ENCODE data around the gene SPAG17. TPM values are rescaled to one million over a fixed set of nuclear protein-coding genes. Genes with fewer than 3 reads are reported as not detected.

SPAG17 gene
- total RNA-seq, 1 donor from 2014 or later, result 1.6 TPM

GRCh38 chr1:118082984-118083383 lies 102.0 kb downstream of the SPAG17 start:
- no peaks in the 10 kb centered on the region for H3F3A ChIP-seq (ENCODE audit: low read depth)
- no peaks in the 10 kb centered on the region for H4K20me1 ChIP-seq (ENCODE audit: low read depth)
- H3K27me3 ChIP-seq, result no peaks in the 10 kb centered on the region
- no peaks in the 10 kb centered on the region for H3K9me3 Mint-ChIP-seq
- DNase-seq (ENCODE audit: low spot score), result no peak
- H3K4me1 ChIP-seq, result no peaks in the 10 kb centered on the region
- H3K9ac ChIP-seq, result no peak overlapping the region
- no peak overlapping the region for H3K4me3 ChIP-seq
- no peak overlapping the region for H3K27ac ChIP-seq
- H3K27me3 Mint-ChIP-seq (ENCODE audit: insufficient read depth, low read depth), result no peaks in the 10 kb centered on the region
- H3K36me3 ChIP-seq, result no peaks in the 10 kb centered on the region
- no peak overlapping the region for H3K4me2 ChIP-seq
- H2AFZ ChIP-seq (replicated peaks), result no peak overlapping the region
- no peaks in the 10 kb centered on the region for H3K36me3 Mint-ChIP-seq
- no peak overlapping the region for H3K4me3 Mint-ChIP-seq
- no peaks in the 10 kb centered on the region for H3K79me2 ChIP-seq (ENCODE audit: low read depth)
- TF ChIP-seq EZH2phosphoT487 (IDR thresholded peaks at IDR 0.05) (no peak), EZH2 (IDR thresholded peaks at IDR 0.05) (no peak), CTCF (IDR thresholded peaks at IDR 0.05) (no peak)
- H3K4me1 Mint-ChIP-seq, result no peaks in the 10 kb centered on the region
- H3K27ac Mint-ChIP-seq, result no peak overlapping the region
- H3K9me3 ChIP-seq (ENCODE audit: low read depth), result no peaks in the 10 kb centered on the region

- H3K4me1 Mint-ChIP-seq, result no peaks in the 10 kb centered on the region
- H3K36me3 Mint-ChIP-seq, result no peaks in the 10 kb centered on the region
- Histone ChIP-seq H3K4me3 (no peak overlapping the region), H2AFZ (replicated peaks) (no peak overlapping the region), H3K4me2 (no peak overlapping the region), H3K27me3 (no peaks in the 10 kb centered on the region), H3F3A (ENCODE audit: low read depth) (no peaks in the 10 kb centered on the region), H3K27ac (no peak overlapping the region), H4K20me1 (ENCODE audit: low read depth) (no peaks in the 10 kb centered on the region), H3K9me3 (ENCODE audit: low read depth) (no peaks in the 10 kb centered on the region), H3K9ac (no peak overlapping the region), H3K4me1 (no peaks in the 10 kb centered on the region), H3K36me3 (no peaks in the 10 kb centered on the region), H3K79me2 (ENCODE audit: low read depth) (no peaks in the 10 kb centered on the region)
- no peaks in the 10 kb centered on the region for H3K9me3 Mint-ChIP-seq
- H3K27me3 Mint-ChIP-seq (ENCODE audit: insufficient read depth, low read depth), result peaks cover 3% of the 10 kb centered on the region
- no peak for DNase-seq (ENCODE audit: low spot score)
- no peak overlapping the region for H3K27ac Mint-ChIP-seq
- H3K4me3 Mint-ChIP-seq, result no peak overlapping the region
- TF ChIP-seq CTCF (IDR thresholded peaks at IDR 0.05) (no peak), EZH2phosphoT487 (IDR thresholded peaks at IDR 0.05) (no peak), EZH2 (IDR thresholded peaks at IDR 0.05) (no peak)
Observed at GRCh38 chr1:118081387-118081786, 103.6 kb downstream of the SPAG17 start.

- no peak overlapping the region for H3K4me3 Mint-ChIP-seq
- Histone ChIP-seq H3K79me2 (ENCODE audit: low read depth) (no peaks in the 10 kb centered on the region), H3K4me3 (no peak overlapping the region), H3K4me2 (no peak overlapping the region), H3K36me3 (no peaks in the 10 kb centered on the region), H3K27me3 (no peaks in the 10 kb centered on the region), H3K4me1 (no peaks in the 10 kb centered on the region), H3K27ac (no peak overlapping the region), H3K9ac (no peak overlapping the region), H3F3A (ENCODE audit: low read depth) (no peaks in the 10 kb centered on the region), H2AFZ (replicated peaks) (peak overlapping the region; percentile 28), H4K20me1 (ENCODE audit: low read depth) (no peaks in the 10 kb centered on the region), H3K9me3 (ENCODE audit: low read depth) (no peaks in the 10 kb centered on the region)
- H3K36me3 Mint-ChIP-seq, result no peaks in the 10 kb centered on the region
- TF ChIP-seq CTCF (IDR thresholded peaks at IDR 0.05) (peak; percentile 63), EZH2phosphoT487 (IDR thresholded peaks at IDR 0.05) (no peak), EZH2 (IDR thresholded peaks at IDR 0.05) (no peak)
- no peaks in the 10 kb centered on the region for H3K9me3 Mint-ChIP-seq
- H3K4me1 Mint-ChIP-seq, result peaks cover 9% of the 10 kb centered on the region
- no peak overlapping the region for H3K27ac Mint-ChIP-seq
- peak; percentile 51 for DNase-seq (ENCODE audit: low spot score)
- peaks cover 5% of the 10 kb centered on the region for H3K27me3 Mint-ChIP-seq (ENCODE audit: insufficient read depth, low read depth)
Observed at GRCh38 chr1:118077331-118078045, 107.5 kb downstream of the SPAG17 start.
